HUES64 (cell line): ENCODE measurements around the gene CERS1.
"Not testable (repeated sequence)": the region's sequence is repeated elsewhere in the genome, so short reads cannot be mapped to it uniquely, and the experiment has no call there.

ENCODE experiments used
- H3K27ac ChIP-seq: 2 replicates; pipeline ENCODE4 v1.7.0; 2013; ENCODE audit warnings: low read depth, low read length, inconsistent platforms
- H3K27me3 ChIP-seq: 2 replicates; pipeline ENCODE4 v1.6.1; 2013; ENCODE audit warnings: mild to moderate bottlenecking, low read length; ENCODE audit not compliant: insufficient read depth
- H3K36me3 ChIP-seq: 2 replicates; pipeline ENCODE4 v1.6.1; 2013; ENCODE audit warnings: mild to moderate bottlenecking, low read length; ENCODE audit not compliant: insufficient read depth
- H3K4me1 ChIP-seq: 2 replicates; pipeline ENCODE4 v1.6.1; 2013; ENCODE audit warnings: mild to moderate bottlenecking, low read length, moderate library complexity; ENCODE audit not compliant: insufficient read depth
- H3K4me3 ChIP-seq: 2 replicates; pipeline ENCODE4 v1.5.1; 2013; ENCODE audit warnings: mild to moderate bottlenecking, low read length, moderate library complexity
- H3K9ac ChIP-seq: 2 replicates; pipeline ENCODE4 v1.6.1; 2013; ENCODE audit warnings: mild to moderate bottlenecking, low read depth, low read length
- H3K9me3 ChIP-seq: 2 replicates; pipeline ENCODE4 v1.6.1; 2013; ENCODE audit warnings: low read depth, low read length; ENCODE audit not compliant: insufficient read depth
- WGBS: fragments of 150-250, 120-280 bp; methylation state at CpG from one replicate; pipeline ENCODE4 v1.1.7; 2013; ENCODE audit warnings: missing lambda C conversion rate; 5-methylcytosine and 5-hydroxymethylcytosine counted together

CERS1 gene

GRCh38 chr19:18919086-18919899 is 23.3 kb upstream of the CERS1 start, which contains the start of the genes COPE and DDX49:
Gene COPE (minus strand): TSS chr19:18919387. CDS start chr19:18919348, 39 bp downstream.
Gene DDX49 (plus strand): TSS chr19:18919715. CDS start chr19:18919742, 27 bp downstream.
- peaks cover 30% of the 10 kb centered on the region for H3K36me3 ChIP-seq
- peak within 1 kb of the TSS; percentile 63 for H3K27ac ChIP-seq
- WGBS, result under 1% methylated on average over 72 of the region's 72 CpGs
- no peaks in the 10 kb centered on the region for H3K27me3 ChIP-seq
- peak within 1 kb of the TSS; percentile 93 for H3K9ac ChIP-seq
- peak within 1 kb of the TSS; percentile 99 for H3K4me3 ChIP-seq
- H3K4me1 ChIP-seq, result 0 out of 2 replicates have a peak, but pooled peaks cover 2% of the 10 kb centered on the region
- H3K9me3 ChIP-seq, result no peaks in the 10 kb centered on the region

- 90% methylated on average over 8 of the region's 9 CpGs for WGBS
- not testable (repeated sequence) for H3K9ac ChIP-seq, H3K27me3 ChIP-seq, H3K9me3 ChIP-seq, H3K27ac ChIP-seq, H3K4me3 ChIP-seq, H3K4me1 ChIP-seq
- peaks cover 18% of the 10 kb centered on the region for H3K36me3 ChIP-seq
Measured at GRCh38 chr19:18917593-18917992, 21.6 kb upstream of the CERS1 start.

GRCh38 chr19:18915639-18916038 is 19.7 kb upstream of the CERS1 start:
- Histone ChIP-seq H3K36me3 (peaks cover 18% of the 10 kb centered on the region), H3K4me1 (0 out of 2 replicates have a peak, but pooled peaks cover 2% of the 10 kb centered on the region), H3K27me3 (no peaks in the 10 kb centered on the region), H3K9ac (no peak overlapping the region), H3K9me3 (no peaks in the 10 kb centered on the region), H3K27ac (no peak overlapping the region), H3K4me3 (no peak overlapping the region)
- 83% methylated on average over 5 of the region's 5 CpGs for WGBS

GRCh38 chr19:18913466-18913865 is 17.5 kb upstream of the CERS1 start:
- H3K4me1 ChIP-seq, result no peaks in the 10 kb centered on the region

GRCh38 chr19:18912933-18913332 is 17.0 kb upstream of the CERS1 start:
- Histone ChIP-seq H3K9me3 (no peaks in the 10 kb centered on the region), H3K27me3 (no peaks in the 10 kb centered on the region), H3K9ac (no peak overlapping the region), H3K36me3 (peaks cover 31% of the 10 kb centered on the region), H3K4me3 (no peak overlapping the region), H3K27ac (no peak overlapping the region), H3K4me1 (no peaks in the 10 kb centered on the region)
- 96% methylated on average over 14 of the region's 14 CpGs for WGBS

More at GRCh38 chr19:18913466-18913865, 17.5 kb upstream of the CERS1 start:
- Histone ChIP-seq H3K27ac (no peak overlapping the region), H3K9ac (no peak overlapping the region), H3K27me3 (no peaks in the 10 kb centered on the region), H3K9me3 (no peaks in the 10 kb centered on the region), H3K36me3 (peaks cover 31% of the 10 kb centered on the region), H3K4me3 (no peak overlapping the region)
- WGBS, result 93% methylated on average over 5 of the region's 5 CpGs

GRCh38 chr19:18910801-18911436 is 15.0 kb upstream of the CERS1 start:
- H3K9me3 ChIP-seq, result no peaks in the 10 kb centered on the region
- no peak overlapping the region for H3K9ac ChIP-seq
- peaks cover 48% of the 10 kb centered on the region for H3K36me3 ChIP-seq
- no peak overlapping the region for H3K4me3 ChIP-seq
- no peaks in the 10 kb centered on the region for H3K4me1 ChIP-seq
- no peaks in the 10 kb centered on the region for H3K27me3 ChIP-seq
- H3K27ac ChIP-seq, result no peak overlapping the region
- WGBS, result 95% methylated on average over 19 of the region's 19 CpGs

- Histone ChIP-seq H3K36me3 (peaks cover 47% of the 10 kb centered on the region), H3K9me3 (no peaks in the 10 kb centered on the region), H3K27ac (no peak overlapping the region), H3K4me1 (no peaks in the 10 kb centered on the region), H3K4me3 (no peak overlapping the region), H3K27me3 (no peaks in the 10 kb centered on the region), H3K9ac (no peak overlapping the region)
- 89% methylated on average over 10 of the region's 10 CpGs for WGBS
Measured at GRCh38 chr19:18910010-18910409, 14.1 kb upstream of the CERS1 start.

- H3K4me3 ChIP-seq, result no peak overlapping the region
- H3K27me3 ChIP-seq, result no peaks in the 10 kb centered on the region
- WGBS, result 93% methylated on average over 17 of the region's 17 CpGs
- H3K9ac ChIP-seq, result no peak overlapping the region
- peaks cover 45% of the 10 kb centered on the region for H3K36me3 ChIP-seq
- no peaks in the 10 kb centered on the region for H3K9me3 ChIP-seq
- H3K4me1 ChIP-seq, result no peaks in the 10 kb centered on the region
- no peak overlapping the region for H3K27ac ChIP-seq
Measured at GRCh38 chr19:18908917-18909619, 13.1 kb upstream of the CERS1 start.

- 96% methylated on average over 36 of the region's 36 CpGs for WGBS
- Histone ChIP-seq H3K9me3 (no peaks in the 10 kb centered on the region), H3K4me1 (no peaks in the 10 kb centered on the region), H3K27ac (no peak overlapping the region), H3K27me3 (no peaks in the 10 kb centered on the region), H3K4me3 (no peak overlapping the region), H3K36me3 (peaks cover 41% of the 10 kb centered on the region), H3K9ac (no peak overlapping the region)
Measured at GRCh38 chr19:18906605-18907519, 10.9 kb upstream of the CERS1 start.

- Histone ChIP-seq H3K27ac (no peak overlapping the region), H3K36me3 (peaks cover 41% of the 10 kb centered on the region)
Measured at GRCh38 chr19:18905513-18906236, 9.7 kb upstream of the CERS1 start.

More at GRCh38 chr19:18905513-18906236, 9.7 kb upstream of the CERS1 start:
- no peak overlapping the region for H3K9ac ChIP-seq
- WGBS, result 94% methylated on average over 26 of the region's 26 CpGs
- no peaks in the 10 kb centered on the region for H3K9me3 ChIP-seq
- H3K27me3 ChIP-seq, result no peaks in the 10 kb centered on the region
- no peaks in the 10 kb centered on the region for H3K4me1 ChIP-seq
- no peak overlapping the region for H3K4me3 ChIP-seq
